IPS DF 19.7 (cell line): Measurements from ENCODE around the gene CLSTN1.
A peak's percentile ranks its signal among the peaks of the same experiment; 100 is the strongest.
"Not testable (repeated sequence)": the region's sequence is repeated elsewhere in the genome, so short reads cannot be mapped to it uniquely, and the experiment has no call there.

Experiments used
- DNase-seq: peaks from one replicate; pipeline ENCODE4 v3.0.0-alpha.2; 2013; ENCODE audit warnings: low read depth, low spot score

Gene CLSTN1

GRCh38 chr1:9797049-9797448, 26.7 kb downstream of the CLSTN1 start:
- no peak for DNase-seq

- DNase-seq, result no peak
These were observed 29.7 kb downstream of the CLSTN1 start for GRCh38 chr1:9794081-9794480.

- DNase-seq, result no peak
These were observed 30.5 kb downstream of the CLSTN1 start for GRCh38 chr1:9793291-9793690.

- peak; percentile 48 for DNase-seq
These were observed 31.4 kb downstream of the CLSTN1 start for GRCh38 chr1:9792156-9793042.

GRCh38 chr1:9789700-9790099, 34.1 kb downstream of the CLSTN1 start:
- not testable (repeated sequence) for DNase-seq

GRCh38 chr1:9787702-9788101, 36.1 kb downstream of the CLSTN1 start:
- no peak for DNase-seq

GRCh38 chr1:9785406-9785805, 38.4 kb downstream of the CLSTN1 start:
- no peak for DNase-seq

- DNase-seq, result peak; percentile 38
These were observed 39.1 kb downstream of the CLSTN1 start for GRCh38 chr1:9784508-9785133.

- no peak for DNase-seq
These were observed 40.9 kb downstream of the CLSTN1 start for GRCh38 chr1:9782897-9783296.

GRCh38 chr1:9782116-9782751, 41.5 kb downstream of the CLSTN1 start:
- DNase-seq, result no peak

GRCh38 chr1:9780554-9781110, 43.1 kb downstream of the CLSTN1 start:
- DNase-seq, result no peak

- no peak for DNase-seq
These were observed 44.9 kb downstream of the CLSTN1 start for GRCh38 chr1:9778905-9779304.

GRCh38 chr1:9776685-9777084, 47.1 kb downstream of the CLSTN1 start:
- DNase-seq, result no peak

GRCh38 chr1:9774712-9775679, 48.8 kb downstream of the CLSTN1 start:
- no peak for DNase-seq

- no peak for DNase-seq
These were observed 53.5 kb downstream of the CLSTN1 start for GRCh38 chr1:9770298-9770697.

- no peak for DNase-seq
These were observed 54.8 kb downstream of the CLSTN1 start for GRCh38 chr1:9768983-9769382.

GRCh38 chr1:9767964-9768668, 55.6 kb downstream of the CLSTN1 start:
- DNase-seq, result no peak

GRCh38 chr1:9766759-9767442, 56.9 kb downstream of the CLSTN1 start:
- DNase-seq, result no peak

GRCh38 chr1:9764550-9764949, 59.2 kb downstream of the CLSTN1 start:
- DNase-seq, result no peak

- DNase-seq, result no peak
These were observed 59.9 kb downstream of the CLSTN1 start for GRCh38 chr1:9763914-9764313.
